MCF 10A (cell line): Measurements from ENCODE around the gene HYAL3. TPM values are rescaled to one million over a fixed set of nuclear protein-coding genes. Genes with fewer than 3 reads are reported as not detected.
A peak's percentile ranks its signal among the peaks of the same experiment; 100 is the strongest.

Experiments used
- BruUV-seq: library from RNA; stranded (reverse); fragments of 400-500 nt; replicated peaks from 2 replicates; lab custom pipeline; 2021; lab: Mats Ljungman, UMichigan
- CTCF ChIA-PET: fragments of 300-600 bp; sonication (Branson Sonifier 250); formaldehyde crosslinking; extraction: SDS; loops from one replicate; lab custom pipeline; 2021; ENCODE audit warnings: antibody characterized with exemption, inconsistent platforms; lab: Yijun Ruan, JAX
- POLR2A ChIA-PET: fragments of 300-600, 350-650 bp; sonication (Branson Sonifier 250); formaldehyde crosslinking; extraction: SDS; loops from one replicate; lab custom pipeline; 2020; ENCODE audit warnings: antibody characterized with exemption, inconsistent platforms; lab: Yijun Ruan, JAX
- DNase-seq: peaks from one replicate; pipeline ENCODE4 v3.0.0-alpha.2; 2018; ENCODE audit not compliant: unreplicated experiment
- H3K27ac Mint-ChIP-seq: one replicate; pipeline ENCODE4 v1.8.0; 2022; ENCODE audit warnings: mild to moderate bottlenecking, low read depth, mixed read lengths; ENCODE audit not compliant: unreplicated experiment
- H3K27me3 Mint-ChIP-seq: one replicate; pipeline ENCODE4 v1.8.0; 2022; ENCODE audit warnings: mixed read lengths; ENCODE audit not compliant: insufficient read depth, unreplicated experiment
- H3K36me3 Mint-ChIP-seq: one replicate; pipeline ENCODE4 v1.8.0; 2022; ENCODE audit warnings: mild to moderate bottlenecking, moderate library complexity, mixed read lengths; ENCODE audit not compliant: insufficient read depth, unreplicated experiment
- H3K4me1 Mint-ChIP-seq: one replicate; pipeline ENCODE4 v1.8.0; 2022; ENCODE audit warnings: mixed read lengths; ENCODE audit not compliant: insufficient read depth, unreplicated experiment
- H3K4me3 Mint-ChIP-seq: one replicate; pipeline ENCODE4 v1.8.0; 2022; ENCODE audit warnings: mild to moderate bottlenecking, moderate library complexity, mixed read lengths; ENCODE audit not compliant: unreplicated experiment
- H3K9me3 Mint-ChIP-seq: one replicate; pipeline ENCODE4 v1.8.0; 2022; ENCODE audit warnings: mixed read lengths; ENCODE audit not compliant: unreplicated experiment
- CTCF ChIP-seq: fragments of 200-600 bp; IDR thresholded peaks from one replicate; pipeline ENCODE4 v1.8.0; 2022; ENCODE audit warnings: antibody characterized with exemption, mild to moderate bottlenecking; ENCODE audit not compliant: unreplicated experiment
- intact Hi-C: fragments of 100-400 bp; cut with micrococcal nuclease; formaldehyde crosslinking; loops from 2 replicates; pipeline ENCODE4 v1.14.1; 2022
- total RNA-seq: library from RNA; stranded (reverse); gene quantifications from 2 replicates; pipeline ENCODE4 v1.2.3, GENCODE V29; 2022

The HYAL3 gene
- total RNA-seq, 1 experiment from 2014 or later = 2.3 TPM

GRCh38 chr3:50275141-50275995 is 23.8 kb downstream of the HYAL3 start:
- Mint-ChIP-seq H3K27me3 (no peaks in the 10 kb centered on the region), H3K27ac (no peak overlapping the region), H3K9me3 (no peaks in the 10 kb centered on the region), H3K36me3 (peaks cover 19% of the 10 kb centered on the region), H3K4me1 (peaks cover 23% of the 10 kb centered on the region), H3K4me3 (no peak overlapping the region)
- no TSS peak for BruUV-seq
- DNase-seq = no peak
- CTCF ChIA-PET = interaction anchor here (0.6 to 1.7 kb wide), 18 partner anchors 9 to 1227 kb away, joined by 3 to 11 read pairs (median 4); no protein-coding TSS in a partner anchor
- intact Hi-C loops = no loop called here
- TF ChIP-seq CTCF = no peak
- POLR2A ChIA-PET = interaction anchor here (0.5 to 1.4 kb wide), 5 partner anchors 14 to 64 kb away, joined by 3 to 7 read pairs (median 3); partner anchors contain the start of genes GNAI2 and IFRD2

DNA sequence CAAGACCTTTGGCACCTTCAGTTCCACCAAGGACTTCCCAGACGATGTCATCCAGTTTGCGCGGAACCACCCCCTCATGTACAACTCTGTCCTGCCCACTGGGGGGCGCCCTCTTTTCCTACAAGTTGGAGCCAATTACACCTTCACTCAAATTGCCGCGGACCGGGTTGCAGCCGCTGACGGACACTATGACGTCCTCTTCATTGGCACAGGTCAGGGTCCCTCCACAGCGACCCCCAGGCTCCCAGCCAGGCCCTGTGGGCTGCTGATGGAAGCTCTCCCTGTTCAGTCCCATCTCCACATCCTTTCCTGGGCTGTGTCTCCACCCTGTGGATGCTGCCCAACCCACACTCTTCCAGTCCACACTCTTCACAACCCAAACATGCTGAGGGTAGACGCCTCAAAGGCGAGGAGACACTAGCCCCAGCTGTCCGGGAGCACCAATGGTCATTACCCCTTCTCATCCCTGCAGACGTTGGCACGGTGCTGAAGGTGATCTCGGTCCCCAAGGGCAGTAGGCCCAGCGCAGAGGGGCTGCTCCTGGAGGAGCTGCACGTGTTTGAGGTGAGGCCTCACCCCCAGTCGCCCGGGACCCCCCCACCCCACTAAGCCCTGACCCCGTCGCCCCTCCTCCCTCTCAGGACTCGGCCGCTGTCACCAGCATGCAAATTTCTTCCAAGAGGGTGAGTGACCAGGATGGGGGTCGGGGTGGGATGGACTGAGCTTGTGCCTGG is 24.7 kb downstream of the HYAL3 start:
- H3K4me3 Mint-ChIP-seq = no peak overlapping the region
- TF ChIP-seq CTCF = peak; percentile 77
- DNase-seq = peak; percentile 78
- intact Hi-C loops = loop anchor here (1.0 to 5.0 kb wide), 2 partner anchors 50 to 152 kb away; no protein-coding TSS in a partner anchor
- BruUV-seq = no TSS peak
- H3K27ac Mint-ChIP-seq = no peak overlapping the region
- CTCF ChIA-PET = interaction anchor here (0.5 to 1.7 kb wide), 17 partner anchors 10 to 1228 kb away, joined by 3 to 11 read pairs (median 4); no protein-coding TSS in a partner anchor
- peaks cover 30% of the 10 kb centered on the region for H3K4me1 Mint-ChIP-seq
- H3K27me3 Mint-ChIP-seq = no peaks in the 10 kb centered on the region
- POLR2A ChIA-PET = interaction anchor here (0.5 to 1.4 kb wide), 3 partner anchors 14 to 39 kb away, joined by 3 to 7 read pairs (median 3); partner anchors contain the start of gene IFRD2
- H3K36me3 Mint-ChIP-seq = peaks cover 19% of the 10 kb centered on the region
- H3K9me3 Mint-ChIP-seq = no peaks in the 10 kb centered on the region

- peaks cover 37% of the 10 kb centered on the region for H3K4me1 Mint-ChIP-seq
- H3K27ac Mint-ChIP-seq = no peak overlapping the region
- BruUV-seq = no TSS peak
- intact Hi-C loops = loop anchor here (1.0 to 5.0 kb wide), 6 partner anchors 13 to 151 kb away; no protein-coding TSS in a partner anchor
- no peak for DNase-seq
- CTCF ChIA-PET = interaction anchor here (0.5 to 3.1 kb wide), 10 partner anchors 10 to 153 kb away, joined by 3 to 20 read pairs (median 5); no protein-coding TSS in a partner anchor
- no peak overlapping the region for H3K4me3 Mint-ChIP-seq
- no peaks in the 10 kb centered on the region for H3K9me3 Mint-ChIP-seq
- POLR2A ChIA-PET = no interaction called here
- no peaks in the 10 kb centered on the region for H3K27me3 Mint-ChIP-seq
- TF ChIP-seq CTCF = no peak
- H3K36me3 Mint-ChIP-seq = peaks cover 19% of the 10 kb centered on the region
These were observed 25.5 kb downstream of the HYAL3 start for GRCh38 chr3:50273689-50274065.
